GM19239 (cell line): Measurements from ENCODE around the gene ZNF57.
"Not testable (repeated sequence)": the region's sequence is repeated elsewhere in the genome, so short reads cannot be mapped to it uniquely, and the experiment has no call there.

Experiments
- DNase-seq: peaks from one replicate; pipeline ENCODE4 v3.0.0; 2011; ENCODE audit warnings: low spot score; ENCODE audit not compliant: insufficient read length
- FAIRE-seq: peaks from 2 replicates; lab custom pipeline; 2011; peaks lifted over from hg19 to GRCh38; lab: Jason Lieb, UNC

The ZNF57 gene

GRCh38 chr19:2890531-2890930, 10.2 kb upstream of the ZNF57 start:
- not testable (repeated sequence) for FAIRE-seq, DNase-seq

- DNase-seq (no peak), FAIRE-seq (no peak)
Measured at GRCh38 chr19:2896694-2897093, 4.0 kb upstream of the ZNF57 start.

DNA sequence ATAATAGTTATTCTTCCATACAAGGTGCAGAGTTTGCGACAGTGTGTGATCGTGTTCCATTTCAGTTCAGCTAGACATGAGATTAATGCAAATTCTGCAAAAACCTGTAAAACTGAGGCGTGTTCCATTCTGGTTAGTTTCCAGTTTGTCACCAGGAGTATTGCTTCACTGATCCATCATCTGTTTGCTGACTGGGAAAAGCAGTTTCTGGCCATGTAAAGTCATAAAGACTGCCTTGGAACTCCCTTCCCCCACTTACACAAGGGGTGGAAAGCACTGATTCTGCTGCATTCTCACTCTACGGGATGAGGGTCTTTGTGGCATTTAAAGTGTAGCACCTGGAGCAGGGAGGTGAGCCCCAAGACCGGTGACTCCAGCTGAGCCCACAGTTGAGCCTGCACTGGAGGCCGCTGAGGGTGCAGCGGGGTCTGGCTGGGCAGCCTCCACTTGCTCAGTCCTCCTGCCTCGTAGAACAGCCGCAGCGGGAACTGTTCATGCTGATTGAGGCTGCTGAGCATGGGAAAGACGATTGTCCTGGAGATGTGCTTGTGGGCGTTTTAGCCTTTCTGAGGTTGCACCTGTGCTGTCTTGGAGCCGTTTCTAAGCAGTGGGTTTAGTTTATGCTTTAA, 2.0 kb downstream of the ZNF57 start:
- FAIRE-seq, result no peak
- DNase-seq, result no peak

- not testable (repeated sequence) for DNase-seq, FAIRE-seq
Measured at GRCh38 chr19:2903326-2903725, 2.6 kb downstream of the ZNF57 start.

DNA sequence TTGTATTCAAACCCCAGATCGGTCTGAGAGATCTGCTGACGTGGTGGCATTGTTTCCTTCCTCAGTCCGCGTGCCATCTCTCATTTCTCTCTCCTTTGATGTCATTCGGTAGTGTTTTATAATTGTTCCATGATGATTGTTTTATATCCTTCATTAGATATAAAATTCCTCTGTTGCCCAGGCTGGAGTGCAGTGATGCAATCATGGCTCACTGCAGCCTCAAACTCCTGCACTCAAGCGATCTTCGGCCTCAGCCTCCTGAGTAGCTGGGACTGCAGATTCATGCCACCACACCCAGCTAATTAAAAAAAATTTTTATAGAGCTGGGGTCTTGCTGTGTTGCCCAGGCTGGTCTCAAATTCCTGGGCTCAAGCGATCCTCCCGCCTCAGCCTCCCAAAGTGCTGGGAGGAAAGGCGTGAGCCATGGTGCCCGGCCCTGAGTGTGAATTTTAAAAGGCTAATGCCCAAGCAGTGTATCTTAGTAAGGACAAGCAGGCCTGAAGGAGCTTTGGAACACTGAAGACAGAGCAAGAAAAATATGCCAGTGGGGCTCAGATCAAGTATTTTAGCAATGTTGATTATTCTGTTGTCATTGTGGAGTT, 5.3 kb downstream of the ZNF57 start:
- DNase-seq (no peak), FAIRE-seq (no peak)

- DNase-seq (no peak), FAIRE-seq (no peak)
Measured at GRCh38 chr19:2906631-2907195, 6.0 kb downstream of the ZNF57 start.

- FAIRE-seq, result no peak
Measured at GRCh38 chr19:2912306-2912705, 11.6 kb downstream of the ZNF57 start.

GRCh38 chr19:2917275-2918184, 16.8 kb downstream of the ZNF57 start:
- DNase-seq (no peak), FAIRE-seq (no peak)

More at GRCh38 chr19:2912306-2912705, 11.6 kb downstream of the ZNF57 start:
- no peak for DNase-seq

DNA sequence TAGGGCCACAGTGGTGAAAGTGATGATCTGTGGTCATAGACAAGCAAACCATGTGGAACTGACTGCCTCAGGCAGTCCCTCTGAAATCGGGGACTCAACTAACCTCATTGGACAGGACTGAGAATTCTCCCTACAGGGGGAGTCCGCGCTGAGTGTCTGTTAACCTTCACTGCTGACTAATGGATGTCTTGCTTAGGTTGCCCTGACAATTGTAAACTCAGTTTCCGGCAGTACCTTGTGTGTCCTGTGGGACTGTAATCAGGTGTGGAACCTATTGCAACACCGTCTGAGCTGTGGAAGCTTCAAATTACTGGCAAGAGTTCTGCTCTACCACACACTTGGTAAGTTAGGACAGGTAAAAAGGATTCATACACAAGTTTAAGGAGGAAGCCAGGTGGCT, 22.3 kb downstream of the ZNF57 start:
- no peak for DNase-seq
- FAIRE-seq, result no peak

DNA sequence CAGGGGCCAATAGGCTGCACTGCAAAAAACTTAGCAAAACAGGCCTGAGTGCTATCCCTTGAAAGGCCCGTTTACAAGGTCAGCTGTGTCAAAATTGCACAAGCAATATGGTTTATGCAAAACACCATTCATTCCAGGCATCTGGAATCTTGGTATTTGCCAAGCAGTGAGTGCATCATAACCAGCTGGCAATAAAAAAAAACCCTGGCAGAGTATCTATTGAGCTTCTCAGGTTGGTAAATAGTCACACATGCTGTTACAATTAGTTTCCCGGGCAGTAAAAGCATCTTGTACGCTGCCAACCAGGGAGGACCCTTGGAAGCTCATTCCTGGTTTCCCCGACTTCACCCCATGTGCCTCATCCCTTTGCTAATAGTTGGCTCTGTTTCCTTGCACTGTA, 22.8 kb downstream of the ZNF57 start:
- no peak for FAIRE-seq
- no peak for DNase-seq

DNA sequence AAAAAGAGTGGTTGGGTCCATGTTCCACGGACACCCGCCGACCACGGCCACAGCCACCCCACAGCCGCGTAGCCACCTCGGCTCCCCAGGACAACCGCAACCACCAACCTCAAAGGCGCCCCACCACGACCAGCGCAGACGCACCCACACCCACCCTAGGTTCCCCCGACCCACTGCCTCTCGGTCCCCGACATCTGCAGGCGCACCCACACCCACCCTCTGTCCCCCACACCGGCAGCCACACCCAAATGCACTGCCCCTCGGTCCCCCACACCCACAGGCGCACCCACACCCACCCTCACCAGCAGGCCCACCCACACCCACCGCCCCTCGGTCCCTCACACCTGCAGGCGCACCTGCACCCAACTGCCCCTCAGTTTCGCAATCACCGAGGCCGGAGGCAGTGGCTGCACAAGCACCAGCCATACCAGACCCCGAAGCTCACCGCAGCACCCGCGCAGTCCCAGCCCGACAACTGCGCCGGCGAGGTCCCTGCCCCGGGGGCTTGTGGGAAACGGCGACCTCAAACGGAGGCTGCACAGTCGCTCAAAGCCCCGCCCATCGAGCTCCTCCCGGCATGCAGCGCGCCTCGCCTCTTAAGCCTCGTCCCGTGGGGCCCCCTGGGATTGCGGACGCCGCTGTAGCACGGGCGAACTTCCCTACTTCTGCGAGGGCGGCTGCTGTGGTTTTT, 25.8 kb downstream of the ZNF57 start:
- FAIRE-seq (no peak), DNase-seq (no peak)

DNA sequence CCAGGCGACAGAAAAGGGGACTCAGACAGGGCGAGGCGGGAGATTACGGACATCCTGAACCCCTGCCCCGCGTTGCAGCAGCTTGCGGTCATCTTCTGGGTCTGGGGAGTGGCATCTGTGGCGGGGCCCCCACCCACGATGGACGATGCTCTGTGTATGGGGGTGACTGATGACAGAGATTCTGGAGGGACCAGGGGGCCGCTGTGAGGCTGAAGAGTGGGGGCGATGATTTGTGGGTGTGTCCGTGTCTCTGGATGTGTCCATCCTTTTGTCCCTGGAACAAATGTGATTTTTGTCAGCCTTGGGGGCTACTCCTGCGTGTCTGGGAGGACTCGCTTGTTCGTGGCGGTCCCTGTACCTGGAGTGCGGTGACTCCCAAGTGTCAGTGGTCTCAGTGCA, 26.3 kb downstream of the ZNF57 start:
- DNase-seq (no peak), FAIRE-seq (no peak)

- FAIRE-seq, result no peak
Measured at GRCh38 chr19:2933490-2933910, 32.8 kb downstream of the ZNF57 start.

DNA sequence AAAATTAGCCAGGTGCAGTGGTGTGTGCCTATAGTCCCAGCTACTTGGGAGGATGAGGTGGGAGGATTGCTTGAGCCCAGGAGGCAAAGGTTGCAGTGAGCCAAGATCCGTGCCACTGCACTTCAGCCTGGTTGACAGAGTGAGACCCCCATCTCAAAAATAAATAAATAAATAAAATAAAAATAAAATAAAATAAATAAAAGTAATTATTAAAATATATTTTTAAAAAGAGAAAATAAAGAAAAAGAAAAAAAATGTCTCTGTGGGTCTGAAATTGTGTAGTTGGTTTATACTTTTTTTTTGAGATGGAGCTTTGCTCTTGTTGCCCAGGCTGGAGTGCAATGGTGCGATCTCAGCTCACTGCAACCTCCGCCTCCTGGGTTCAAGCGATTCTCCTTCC, 35.1 kb downstream of the ZNF57 start:
- FAIRE-seq, DNase-seq: not testable (repeated sequence)

More at GRCh38 chr19:2933490-2933910, 32.8 kb downstream of the ZNF57 start:
- no peak for DNase-seq

DNA sequence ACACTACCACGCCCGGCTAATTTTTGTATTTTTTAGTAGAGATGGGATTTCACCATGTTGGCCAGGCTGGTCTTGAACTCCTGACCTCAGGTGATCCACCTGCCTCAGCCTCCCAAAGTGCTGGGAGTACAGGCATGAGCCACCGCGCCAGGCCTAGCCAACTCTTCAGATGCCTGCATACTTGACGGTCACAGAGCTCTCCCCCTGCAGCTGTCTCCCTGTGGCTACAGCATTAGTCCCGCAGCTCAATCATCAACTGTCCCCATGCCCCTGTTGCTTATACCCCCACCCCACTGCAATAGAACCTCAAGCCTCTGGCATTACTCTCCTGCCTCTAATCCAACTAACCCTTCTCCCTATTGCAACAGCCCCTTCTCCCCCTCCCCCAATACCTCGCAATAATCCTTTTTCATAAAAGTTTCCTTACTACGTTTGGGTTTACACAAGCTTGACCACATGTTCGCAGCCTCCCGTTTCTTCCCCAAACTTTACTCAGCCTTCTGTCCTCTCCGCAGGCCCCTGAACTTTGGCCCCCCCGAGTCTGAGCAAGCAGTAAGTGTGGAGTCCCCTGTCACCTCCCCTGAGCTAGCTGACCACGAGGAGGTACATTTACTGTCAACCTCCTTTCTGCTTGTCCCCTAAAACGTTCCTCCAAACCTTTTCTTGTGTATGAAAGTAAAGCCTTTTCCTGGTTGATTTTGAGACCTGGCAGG, 42.4 kb downstream of the ZNF57 start:
- DNase-seq (no peak), FAIRE-seq (no peak)

- DNase-seq, result no peak
- FAIRE-seq, result no peak
Measured at GRCh38 chr19:2944403-2944774, 43.7 kb downstream of the ZNF57 start.

GRCh38 chr19:2944775-2945574, 44.2 kb downstream of the ZNF57 start, which contains the start of gene ZNF77:
Gene ZNF77 (minus strand): TSS chr19:2944971. CDS start chr19:2944840, 131 bp downstream.
- FAIRE-seq (peak; percentile 99), DNase-seq (peak; percentile 98)

DNA sequence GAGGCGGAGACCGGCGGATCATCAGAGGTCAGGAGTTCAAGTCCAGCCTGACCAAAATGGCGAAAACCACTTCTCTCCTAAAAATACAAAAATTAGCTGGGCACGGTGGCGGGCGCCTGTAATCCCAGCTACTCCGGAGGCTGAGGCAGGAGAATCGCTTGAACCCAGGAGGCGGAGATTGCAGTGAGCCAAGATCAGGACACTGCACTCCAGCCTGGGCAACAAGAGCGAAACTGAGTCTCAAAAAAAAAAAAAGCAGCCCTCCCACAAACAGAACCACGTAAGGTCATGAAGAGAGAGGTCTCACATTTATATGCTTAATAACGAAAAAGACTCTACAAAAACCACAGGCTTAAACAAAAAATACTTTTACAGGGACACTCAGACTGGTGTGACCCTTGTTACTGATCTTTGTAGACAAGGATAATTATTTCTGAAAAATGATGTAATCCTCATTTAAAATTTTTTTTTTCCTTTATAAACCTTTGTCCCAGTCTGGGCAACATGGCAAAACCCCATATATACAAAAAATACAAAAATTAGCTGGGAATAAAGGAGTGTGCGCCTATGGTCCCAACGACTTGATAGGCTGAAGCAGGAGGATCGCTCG, 45.0 kb downstream of the ZNF57 start:
- FAIRE-seq (no peak), DNase-seq (no peak)
